ENCODE measurements around the gene PLS3.

PLS3 gene

DNA sequence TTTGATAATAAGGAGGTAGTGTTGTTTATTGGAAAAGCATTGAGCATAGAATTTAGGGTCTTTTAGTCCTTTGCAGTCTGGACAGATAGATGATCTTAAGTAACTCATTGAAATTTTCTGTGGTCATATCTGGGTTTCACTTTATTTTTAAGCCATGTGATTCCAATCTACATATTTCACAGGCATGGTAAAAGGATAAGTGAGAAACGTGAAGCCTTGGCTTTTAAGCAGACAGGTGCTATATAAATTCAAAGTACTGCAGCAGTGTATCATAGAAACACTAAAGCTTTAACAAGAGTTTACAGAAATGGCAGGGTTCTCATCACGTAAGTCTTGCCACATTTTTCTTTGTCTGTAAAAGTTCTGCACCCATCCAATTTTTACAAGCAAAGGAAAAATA, 4.9 kb downstream of the PLS3 start:
- no peak for DNase-seq (ENCODE audit: low read depth)

DNA sequence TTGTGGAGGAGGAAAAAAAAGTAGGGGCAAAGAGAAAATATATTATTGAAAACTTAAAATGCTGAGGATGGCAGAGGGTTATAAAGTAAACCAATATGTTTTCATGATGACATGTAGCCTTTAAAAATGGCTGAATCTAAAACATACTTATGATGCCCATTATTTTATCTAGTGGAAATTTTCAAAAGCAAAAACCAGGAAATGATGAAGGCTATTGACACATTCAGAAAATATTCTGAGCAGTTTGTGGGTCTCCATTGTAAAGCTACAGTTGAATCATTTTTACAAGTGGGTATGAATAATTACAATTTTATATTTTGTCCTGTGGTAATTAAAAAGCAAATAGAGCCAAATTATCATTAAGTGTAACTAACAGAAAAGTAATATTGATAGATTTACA, 10.7 kb downstream of the PLS3 start:
- DNase-seq (ENCODE audit: low read depth), result no peak

DNA sequence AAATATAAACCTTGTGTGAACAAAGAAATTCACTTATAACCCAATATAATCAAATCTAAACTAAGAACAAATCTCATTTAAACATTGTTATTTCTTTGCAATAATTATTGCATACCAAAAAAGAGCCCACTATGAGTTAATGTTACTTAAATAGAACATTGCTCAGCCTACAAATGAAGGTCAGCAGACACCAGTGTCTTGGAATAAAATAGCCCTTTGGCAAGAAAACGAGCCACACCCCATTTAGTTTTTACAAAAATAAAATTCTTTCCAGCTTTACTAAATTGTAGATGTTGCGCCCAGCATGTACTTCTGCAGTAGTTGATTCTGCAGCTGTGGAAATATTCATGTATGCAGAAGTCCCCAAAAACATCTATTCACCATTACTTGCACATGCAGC, 12.2 kb downstream of the PLS3 start:
- DNase-seq (ENCODE audit: low read depth), result no peak

DNA sequence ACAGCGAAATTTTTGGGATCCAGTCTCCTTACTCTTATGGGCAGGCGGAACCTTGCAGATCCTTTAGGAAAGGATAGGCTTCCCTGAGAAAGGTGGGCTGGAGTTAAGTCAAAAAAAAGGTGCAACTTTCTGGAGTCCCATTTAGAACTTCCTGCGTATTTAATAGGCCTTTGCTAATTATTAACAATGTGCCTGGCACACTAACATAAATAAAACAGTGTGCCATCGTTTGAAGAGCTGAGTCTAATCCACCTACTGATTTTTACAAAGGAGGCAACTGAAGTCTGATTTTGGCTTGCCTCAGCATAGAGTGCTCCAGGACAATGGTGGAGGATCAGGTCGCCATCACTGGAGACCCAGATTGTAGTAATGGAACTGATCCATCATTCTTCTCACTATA, 15.7 kb downstream of the PLS3 start:
- no peak for DNase-seq (ENCODE audit: low read depth)

DNA sequence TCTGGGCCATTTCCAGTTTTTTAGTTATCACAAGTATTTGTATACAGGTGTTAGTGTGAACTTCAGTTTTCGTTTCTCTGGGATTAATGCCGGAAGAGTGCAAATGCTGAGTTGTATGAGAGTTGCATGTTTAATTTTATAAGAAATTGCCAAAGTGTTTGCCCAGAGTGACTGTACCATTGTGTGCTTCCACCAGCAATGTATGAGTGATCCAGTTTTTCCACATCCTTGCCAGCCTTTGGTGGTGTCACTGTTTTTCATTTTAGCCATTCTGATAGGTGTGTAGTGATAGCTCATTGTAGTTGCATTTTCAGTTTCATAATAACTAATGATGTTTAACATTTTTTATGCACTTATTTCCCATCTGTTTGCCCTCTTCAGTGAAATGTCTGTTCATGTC, 18.4 kb downstream of the PLS3 start:
- no peak for DNase-seq (ENCODE audit: low read depth)

DNA sequence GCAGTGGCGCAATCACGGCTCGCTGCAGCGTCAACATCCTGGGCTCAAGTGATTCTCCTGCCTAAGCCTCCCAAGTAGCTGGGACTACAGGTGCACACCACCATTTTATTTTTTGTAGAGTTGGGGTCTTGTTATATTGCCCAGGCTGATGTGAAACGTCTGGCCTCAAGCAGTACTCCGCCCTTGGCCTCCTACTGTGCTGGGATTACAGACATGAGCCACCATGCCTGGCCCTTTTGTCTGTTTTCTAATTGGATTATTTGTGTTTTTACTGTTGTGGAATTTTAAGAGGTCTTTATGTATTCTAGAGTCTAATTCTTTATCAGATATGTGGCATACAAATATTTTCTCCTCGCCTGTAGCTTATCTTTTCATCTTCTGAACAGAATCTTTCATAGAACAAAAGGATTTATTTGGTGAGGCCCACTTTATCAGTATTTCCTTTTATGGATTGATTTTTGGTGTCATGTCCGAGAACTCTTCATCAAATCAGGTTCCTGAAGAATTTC, 18.9 kb downstream of the PLS3 start:
- DNase-seq (ENCODE audit: low read depth), result no peak

DNA sequence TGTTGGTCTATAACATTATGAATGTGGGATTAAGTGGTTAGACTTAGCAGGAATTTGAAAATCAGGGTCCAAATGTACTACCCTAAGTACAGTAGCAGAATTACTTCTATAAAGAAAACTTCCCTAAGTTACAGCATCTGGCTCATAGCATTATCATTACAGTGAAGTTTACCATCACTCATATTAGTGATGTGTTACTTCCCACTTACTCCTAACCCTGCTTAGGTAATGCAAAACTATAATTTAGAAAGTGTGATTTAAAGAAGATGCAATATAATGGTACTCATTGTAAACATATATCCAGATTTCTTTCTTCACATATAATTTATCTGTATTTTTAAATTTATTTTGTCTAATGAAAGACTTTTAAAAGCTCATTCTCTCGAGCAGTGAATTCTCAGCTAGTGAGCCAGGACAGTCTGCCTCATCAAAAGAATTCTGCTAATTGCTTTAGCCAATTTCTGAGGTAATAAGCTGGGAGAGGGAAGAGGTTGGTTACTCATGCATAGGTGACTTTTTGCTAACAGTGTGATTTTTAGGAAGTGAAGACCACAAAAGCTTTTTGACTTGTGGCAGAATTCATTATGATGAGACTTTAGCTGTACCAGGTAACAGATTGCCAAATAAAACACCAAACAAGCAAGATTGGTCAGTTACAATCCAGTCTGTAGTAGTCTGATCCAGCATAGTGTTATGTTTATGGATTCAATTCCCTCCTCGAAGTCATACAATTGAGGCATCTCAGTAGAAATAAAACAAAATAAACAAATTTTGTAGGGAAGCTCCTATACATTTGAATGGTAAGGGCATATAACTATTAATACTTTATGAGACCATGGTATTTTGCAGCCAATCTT, 21.0 kb downstream of the PLS3 start:
- DNase-seq (ENCODE audit: low read depth), result no peak

DNA sequence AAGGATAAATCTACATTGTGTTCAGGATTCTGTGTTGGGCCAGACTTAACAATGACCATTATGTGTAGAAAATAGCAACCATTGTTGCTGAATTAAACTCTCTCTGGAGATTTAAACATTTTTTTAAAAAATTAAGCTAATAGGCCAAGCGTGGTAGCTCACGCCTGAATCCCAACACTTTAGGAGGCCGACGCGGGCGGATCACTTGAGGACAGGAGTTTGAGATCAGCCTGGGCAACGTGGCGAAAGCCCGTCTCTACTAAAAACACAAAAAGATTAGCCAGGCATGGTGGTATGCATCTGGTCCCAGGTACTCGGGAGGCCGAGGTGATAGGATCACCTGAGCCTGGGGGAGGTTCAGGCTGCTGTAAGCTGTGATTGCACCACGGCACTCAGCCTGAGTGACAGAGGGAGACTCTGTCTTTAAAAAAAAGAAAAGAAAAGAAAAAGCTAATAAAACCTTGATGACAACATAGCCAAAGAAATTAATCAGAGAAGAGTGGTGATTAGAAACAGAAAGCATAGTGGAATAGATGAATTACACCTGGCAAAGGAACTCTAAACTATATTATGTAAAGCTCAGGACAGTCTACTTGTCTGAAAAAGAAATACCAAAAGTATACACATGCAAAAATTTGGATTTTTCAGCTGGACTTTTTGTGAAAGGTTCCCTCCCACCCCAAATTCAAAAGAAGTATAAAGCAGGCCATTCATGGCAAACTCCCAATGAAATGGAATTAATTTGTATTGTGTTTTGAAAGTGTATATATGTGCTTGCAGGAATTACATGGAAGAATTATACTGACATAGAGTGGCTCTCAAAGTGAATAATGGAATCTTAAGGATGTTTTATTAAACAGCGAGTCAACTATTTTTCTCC, 21.9 kb downstream of the PLS3 start:
- no peak for DNase-seq (ENCODE audit: low read depth)

DNA sequence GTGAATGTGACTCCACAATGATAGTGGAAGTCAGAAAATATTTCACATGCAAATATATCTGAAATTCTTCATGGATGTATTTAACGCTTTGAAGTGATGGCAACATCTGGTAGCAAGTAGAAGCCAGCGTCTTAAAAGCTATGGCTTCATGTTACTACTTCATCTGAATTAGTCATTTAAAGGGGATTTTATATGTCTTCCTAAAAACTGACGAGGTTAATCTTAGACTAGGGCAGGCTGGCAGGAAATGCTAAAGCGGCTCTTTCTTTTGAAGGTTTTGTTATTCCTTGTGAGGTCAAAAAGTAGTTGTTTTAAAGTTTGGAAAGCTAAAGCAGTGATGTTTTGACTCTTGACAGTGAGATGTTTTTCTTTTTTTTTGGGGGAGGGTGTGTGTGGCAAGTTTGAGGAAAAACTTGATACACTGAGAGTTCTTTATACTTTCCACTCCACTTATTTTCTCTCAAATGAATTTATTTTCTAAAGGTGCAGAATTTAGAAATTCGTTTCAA, 22.6 kb downstream of the PLS3 start:
- DNase-seq (ENCODE audit: low read depth), result no peak

DNA sequence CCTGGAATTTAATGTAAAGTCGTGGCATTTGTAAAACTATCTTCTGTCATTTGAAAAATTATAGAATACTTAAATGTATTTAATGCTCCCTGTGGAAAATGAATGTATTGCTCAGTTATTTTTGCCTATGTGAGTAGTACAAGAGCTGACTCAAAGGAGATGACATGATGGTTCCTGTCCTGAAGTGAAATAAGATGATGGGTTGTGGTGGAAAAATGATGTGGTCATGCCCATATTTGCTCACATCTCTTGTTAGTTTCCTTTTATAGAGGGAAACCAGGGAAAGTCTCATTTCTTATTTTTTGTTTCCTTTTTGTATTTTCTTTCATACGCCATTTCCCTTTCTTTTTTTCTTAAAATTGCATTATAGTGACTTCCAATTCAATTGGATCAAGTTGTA, 23.7 kb downstream of the PLS3 start:
- no peak for DNase-seq (ENCODE audit: low read depth)

DNA sequence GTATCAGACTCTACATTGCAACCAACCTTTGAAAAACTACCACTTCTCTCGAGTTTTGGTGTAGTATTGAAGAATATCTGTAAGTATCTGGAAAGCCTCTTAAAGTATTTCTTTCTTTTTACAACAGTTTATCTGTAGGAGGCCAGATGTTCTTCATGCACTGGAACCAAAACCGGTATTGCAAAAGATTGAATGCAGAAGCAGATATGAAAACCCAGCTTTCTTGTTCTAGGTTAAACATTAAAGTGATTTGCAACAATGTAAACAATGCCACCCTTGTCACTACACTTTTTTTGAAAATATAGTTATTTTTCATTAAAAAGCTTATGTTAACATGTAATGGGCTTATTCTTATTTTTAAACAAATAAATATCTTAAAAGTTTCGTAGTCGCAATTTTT, 27.2 kb downstream of the PLS3 start:
- no peak for DNase-seq (ENCODE audit: low read depth)

DNA sequence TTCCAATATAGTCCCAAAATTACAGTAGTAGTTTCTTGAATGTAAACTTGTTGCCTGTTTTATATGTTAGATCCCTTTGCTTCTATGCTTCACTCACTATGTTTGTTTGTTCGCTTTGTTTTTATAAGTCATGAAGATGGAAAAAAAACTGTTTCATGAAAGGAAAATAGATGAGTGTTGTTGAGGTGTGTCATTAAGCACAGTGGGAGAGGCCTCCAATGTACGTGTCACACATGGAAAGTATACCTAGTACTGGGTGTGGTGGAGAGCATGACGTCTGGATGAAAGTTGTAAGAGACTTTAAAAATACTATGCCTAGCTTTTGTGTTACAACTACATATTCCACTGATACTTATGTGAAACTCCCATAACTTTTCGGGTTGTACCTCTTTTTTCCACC, 28.4 kb downstream of the PLS3 start:
- no peak for DNase-seq (ENCODE audit: low read depth)

DNA sequence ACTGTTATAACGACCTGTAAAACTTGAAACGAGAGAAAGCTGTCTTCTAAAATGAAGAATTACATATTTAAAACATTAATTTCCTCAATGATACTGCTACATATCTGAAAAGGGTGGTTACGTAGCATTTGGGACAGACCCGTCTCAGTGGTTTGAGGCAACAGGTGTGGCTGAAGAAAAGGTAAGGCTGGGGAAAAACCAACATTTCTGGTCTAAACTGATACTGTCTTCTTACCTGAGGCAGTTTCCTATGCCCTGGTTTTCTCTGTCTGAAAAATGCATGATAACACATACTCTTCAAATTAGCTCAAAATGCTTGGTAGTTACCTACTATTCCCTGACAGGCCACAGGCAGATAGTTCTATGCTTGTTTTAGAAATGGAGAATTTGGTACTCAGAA, 30.4 kb downstream of the PLS3 start:
- no peak for DNase-seq (ENCODE audit: low read depth)

DNA sequence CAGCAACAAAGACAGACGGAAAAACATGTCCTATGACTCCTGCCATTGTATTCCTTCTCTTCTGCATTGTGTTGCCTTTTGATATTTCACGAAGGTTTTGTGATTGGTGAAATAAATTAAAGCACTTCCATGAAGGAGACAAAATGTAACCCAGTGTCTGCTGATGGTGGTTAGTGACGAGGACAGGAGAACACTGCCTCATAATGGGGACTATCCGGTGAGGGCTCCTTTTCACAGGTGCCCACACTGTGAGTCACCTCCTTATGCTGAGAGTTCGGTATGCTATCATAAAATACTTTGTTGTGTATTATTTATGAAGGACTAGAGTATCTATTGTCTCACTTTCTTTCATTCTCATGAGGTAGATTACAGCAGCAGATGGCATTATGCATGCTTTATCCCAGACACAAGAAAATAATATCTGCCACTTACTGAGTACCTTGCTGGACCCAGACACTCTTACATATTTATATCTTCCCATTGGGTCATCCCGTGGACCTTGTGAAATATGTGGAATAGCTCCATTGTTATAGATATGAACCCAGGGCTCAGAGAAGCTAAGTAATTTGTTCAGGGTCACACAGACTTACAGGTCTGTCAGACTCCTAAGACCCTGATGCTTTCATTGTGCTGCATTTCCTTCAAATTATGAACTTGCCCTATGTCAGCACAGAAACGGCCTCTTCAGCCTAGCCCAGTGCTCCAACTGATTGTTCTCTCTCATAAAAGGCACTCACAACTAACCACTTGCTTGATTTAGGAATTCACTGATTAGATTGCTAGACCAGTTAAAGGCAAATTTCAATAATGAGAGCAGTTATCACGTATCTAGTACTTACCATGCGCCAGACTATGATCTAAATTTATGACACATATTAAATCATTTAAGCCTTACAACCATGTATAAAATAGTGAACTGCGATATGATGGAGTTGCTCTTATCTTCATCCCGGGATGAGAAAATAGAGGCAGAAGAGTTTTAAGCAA, 31.2 kb downstream of the PLS3 start:
- no peak for DNase-seq (ENCODE audit: low read depth)

DNA sequence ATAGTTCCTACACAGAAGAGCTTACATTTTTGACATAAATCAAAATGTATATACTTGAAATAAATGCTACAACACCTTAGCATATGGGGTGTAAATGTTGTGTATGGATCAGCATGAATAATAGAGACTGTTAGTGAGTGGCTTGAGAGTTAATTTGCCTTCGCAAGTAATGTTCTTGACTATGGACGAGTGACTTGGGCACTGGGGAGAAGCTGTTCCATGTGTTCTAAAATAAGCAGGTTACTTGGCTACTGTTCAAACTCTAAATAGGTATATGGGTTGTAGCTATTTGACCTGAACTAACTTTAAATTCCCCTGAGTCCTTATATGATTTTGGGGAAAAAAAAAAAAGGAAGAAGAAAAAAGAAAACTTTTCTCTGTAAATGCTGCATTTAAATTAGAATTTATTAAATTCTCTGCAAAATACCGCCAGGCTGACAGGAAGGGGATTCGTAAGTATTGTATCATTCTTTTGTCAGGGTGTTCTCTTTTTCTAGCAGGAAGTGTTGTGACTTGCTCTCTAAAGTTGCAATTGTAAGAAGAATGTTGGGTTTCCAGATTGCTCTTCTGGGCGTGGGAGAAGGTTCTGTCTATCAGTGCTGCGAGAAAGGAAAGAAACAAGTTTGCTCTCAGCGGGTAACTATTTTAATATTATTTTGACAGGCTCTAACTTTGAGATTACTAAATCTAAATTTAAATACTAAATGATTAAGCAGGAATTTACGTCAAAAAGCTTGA, 32.2 kb downstream of the PLS3 start:
- DNase-seq (ENCODE audit: low read depth), result no peak

DNA sequence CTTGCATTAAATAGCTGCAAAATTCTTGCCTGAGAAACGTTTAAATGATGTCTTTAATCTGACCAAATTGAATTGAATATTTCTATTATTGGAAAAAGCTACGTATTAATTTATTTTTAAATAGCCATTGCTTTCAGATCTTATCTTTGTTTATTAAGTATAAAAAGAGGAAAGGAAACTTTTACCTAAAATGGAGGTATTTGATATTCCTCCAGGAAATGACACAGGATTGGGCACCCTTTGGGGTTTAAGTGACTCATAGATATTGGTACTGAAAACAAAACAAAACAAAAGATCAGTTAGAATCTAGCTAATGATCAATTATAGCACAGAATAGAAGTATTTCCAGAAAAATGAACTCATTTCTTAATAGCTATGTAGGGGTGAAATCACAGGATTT, 34.1 kb downstream of the PLS3 start:
- no peak for DNase-seq (ENCODE audit: low read depth)

DNA sequence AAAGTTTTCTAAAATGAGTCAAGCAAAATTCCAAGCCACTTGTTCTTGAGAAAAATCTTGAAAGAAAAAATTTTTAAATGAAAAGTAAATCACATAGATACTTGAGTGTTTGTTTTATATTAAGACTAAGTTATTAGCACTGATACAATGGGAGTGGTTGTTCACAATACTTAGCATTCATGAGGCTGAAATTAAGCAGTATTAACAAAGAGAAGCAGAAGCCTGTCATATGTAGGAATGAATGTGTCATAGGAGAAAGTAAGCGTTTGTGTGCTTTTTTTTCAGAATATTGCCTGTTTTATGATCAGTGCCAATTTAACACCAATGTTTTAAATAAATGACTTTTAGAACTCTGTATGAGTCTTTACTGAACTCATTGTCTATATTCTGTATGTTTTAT, 37.6 kb downstream of the PLS3 start:
- DNase-seq (ENCODE audit: low read depth), result no peak

DNA sequence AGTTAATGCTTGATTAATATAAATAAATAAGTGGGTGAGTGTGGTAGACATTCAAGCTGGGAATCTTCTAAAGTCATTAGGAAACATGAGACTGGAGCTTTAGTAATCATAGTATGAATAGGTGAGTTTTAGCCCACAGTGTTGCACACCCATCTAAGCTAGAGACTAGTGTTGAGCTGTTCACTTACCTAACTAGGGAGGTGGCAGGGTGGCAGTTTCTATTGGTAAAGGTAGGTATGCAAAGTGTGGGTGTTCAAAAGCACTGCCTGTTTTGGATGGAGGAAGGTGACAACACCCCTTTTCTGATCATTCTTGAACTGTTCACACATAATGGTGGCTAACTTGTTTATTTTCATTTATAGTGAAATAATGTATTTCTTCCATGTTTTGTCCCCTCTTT, 41.3 kb downstream of the PLS3 start:
- no peak for DNase-seq (ENCODE audit: low read depth)

DNA sequence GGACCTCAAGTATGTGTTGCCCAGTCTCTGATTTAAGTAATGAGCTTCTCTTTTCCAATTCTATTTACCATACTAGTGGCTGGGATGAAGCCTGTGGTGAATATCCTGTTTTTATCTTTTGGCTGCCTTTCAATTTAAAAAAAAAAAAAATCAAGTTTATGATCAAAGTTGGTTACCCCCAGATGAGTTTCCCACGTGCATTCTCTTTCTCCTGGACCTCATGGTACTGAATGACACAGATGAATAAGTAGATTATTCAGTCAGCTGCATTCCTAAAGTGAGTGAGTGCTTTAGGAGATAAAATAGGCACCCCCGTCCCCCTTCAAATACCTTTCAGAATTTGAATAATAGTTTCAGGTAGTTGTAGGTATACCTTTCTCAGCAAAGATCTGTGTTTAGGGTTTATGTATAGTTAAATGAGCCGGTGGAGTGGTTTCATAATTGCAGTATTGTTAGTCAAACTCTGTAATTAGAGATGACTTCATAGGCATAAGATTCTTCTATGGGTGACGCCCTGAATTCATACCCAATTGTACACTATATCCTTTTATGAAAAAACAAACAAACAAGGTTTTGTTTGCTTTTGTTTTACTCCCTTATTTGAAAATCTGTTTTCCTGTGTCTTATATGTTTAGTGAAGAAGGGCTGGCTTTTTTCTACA, 41.9 kb downstream of the PLS3 start:
- no peak for DNase-seq (ENCODE audit: low read depth)

DNA sequence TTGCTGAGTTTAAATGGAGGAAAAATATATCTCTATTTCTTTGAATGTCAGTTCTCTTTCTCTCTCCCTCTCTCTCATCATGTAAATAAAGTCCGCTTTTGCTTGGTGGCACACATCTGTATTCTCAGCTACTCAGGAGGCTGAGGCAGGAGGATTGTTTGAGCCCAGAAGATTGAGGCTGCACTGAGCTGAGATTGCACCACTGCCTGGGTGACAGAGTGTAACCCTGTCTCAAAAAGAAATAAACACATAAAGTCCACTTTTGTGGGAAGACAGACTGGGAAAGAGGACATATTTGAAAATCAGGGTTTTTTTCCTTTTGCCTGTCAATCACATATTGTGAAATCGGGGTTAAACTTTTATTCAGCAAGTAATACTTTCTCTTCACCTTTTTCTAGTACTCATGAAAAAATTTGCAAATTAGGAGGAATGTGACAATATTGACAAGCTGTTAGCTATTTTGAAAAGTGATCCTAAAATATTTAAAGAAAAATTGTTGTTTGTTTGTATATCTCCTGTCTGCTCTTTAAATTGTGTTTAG, 42.6 kb downstream of the PLS3 start:
- no peak for DNase-seq (ENCODE audit: low read depth)

Measured in stimulated activated CD8-positive, alpha-beta memory T cell treated with anti-CD3 and anti-CD28 coated beads, Interleukin-7, amount 100 ng/mL, for 24 hours (primary cell).